Measurements from ENCODE around the gene KCNJ10.

KCNJ10 gene

GRCh38 chr1:160086456-160086892 lies 16.5 kb upstream of the KCNJ10 start:
- TF ChIP-seq, protein P1, sequence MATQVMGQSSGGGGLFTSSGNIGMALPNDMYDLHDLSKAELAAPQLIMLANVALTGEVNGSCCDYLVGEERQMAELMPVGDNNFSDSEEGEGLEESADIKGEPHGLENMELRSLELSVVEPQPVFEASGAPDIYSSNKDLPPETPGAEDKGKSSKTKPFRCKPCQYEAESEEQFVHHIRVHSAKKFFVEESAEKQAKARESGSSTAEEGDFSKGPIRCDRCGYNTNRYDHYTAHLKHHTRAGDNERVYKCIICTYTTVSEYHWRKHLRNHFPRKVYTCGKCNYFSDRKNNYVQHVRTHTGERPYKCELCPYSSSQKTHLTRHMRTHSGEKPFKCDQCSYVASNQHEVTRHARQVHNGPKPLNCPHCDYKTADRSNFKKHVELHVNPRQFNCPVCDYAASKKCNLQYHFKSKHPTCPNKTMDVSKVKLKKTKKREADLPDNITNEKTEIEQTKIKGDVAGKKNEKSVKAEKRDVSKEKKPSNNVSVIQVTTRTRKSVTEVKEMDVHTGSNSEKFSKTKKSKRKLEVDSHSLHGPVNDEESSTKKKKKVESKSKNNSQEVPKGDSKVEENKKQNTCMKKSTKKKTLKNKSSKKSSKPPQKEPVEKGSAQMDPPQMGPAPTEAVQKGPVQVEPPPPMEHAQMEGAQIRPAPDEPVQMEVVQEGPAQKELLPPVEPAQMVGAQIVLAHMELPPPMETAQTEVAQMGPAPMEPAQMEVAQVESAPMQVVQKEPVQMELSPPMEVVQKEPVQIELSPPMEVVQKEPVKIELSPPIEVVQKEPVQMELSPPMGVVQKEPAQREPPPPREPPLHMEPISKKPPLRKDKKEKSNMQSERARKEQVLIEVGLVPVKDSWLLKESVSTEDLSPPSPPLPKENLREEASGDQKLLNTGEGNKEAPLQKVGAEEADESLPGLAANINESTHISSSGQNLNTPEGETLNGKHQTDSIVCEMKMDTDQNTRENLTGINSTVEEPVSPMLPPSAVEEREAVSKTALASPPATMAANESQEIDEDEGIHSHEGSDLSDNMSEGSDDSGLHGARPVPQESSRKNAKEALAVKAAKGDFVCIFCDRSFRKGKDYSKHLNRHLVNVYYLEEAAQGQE (IDR thresholded peaks at IDR 0.05; ENCODE audit: insufficient read depth in 1 of 2, low read depth in 2 of 2, low read length in 2 of 2): no peak
- TF ChIP-seq FOXP2 (optimal IDR thresholded peaks at IDR 0.05; ENCODE audit: borderline replicate concordance, extremely low read depth, extremely low read length, insufficient read depth) (no peak), POLR2AphosphoS5 (IDR thresholded peaks at IDR 0.05; ENCODE audit: low read depth, low read length) (no peak), SIN3A (IDR thresholded peaks at IDR 0.05; ENCODE audit: borderline replicate concordance, insufficient read depth, low read length) (no peak), TAF1 (IDR thresholded peaks at IDR 0.05; ENCODE audit: borderline replicate concordance, insufficient read depth, low read length) (no peak)

DNA sequence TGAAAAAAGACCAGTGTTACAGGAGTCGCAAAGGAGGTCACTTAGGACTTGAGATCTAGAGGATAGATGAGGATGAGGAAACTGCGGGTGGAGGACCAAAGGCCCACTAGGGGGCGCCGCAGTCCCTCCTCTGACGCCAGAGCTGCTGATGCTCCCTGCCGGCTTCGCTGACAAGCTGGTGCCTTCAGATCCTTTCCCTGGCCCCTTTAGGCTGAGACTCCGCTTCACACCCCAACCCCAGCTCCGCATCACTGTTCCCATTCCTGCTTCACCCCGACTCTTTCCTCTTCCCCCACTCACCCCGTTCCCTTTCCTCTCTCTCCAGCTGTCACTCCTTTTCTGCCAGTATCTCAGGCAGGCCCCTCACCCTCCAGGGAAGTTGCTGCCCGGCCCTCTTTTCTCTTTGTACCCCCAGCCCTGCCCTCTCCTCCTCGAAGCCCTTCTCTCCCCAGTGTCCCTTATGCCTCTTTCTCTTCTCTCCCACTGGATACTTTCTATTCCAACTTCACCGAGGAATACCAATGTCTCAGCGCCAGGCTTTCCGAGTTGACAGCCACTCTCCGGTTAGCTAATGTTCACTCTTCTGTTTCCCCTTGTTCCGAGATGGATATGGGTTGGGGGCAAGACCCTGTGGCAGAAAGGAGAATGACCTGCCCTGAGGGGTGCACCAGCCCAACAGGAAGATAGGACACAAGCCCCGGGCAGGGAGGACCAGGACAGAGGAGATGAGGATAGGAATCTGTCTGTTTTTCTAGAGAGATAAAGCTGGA lies 15.9 kb upstream of the KCNJ10 start:
- TF ChIP-seq SIN3A (IDR thresholded peaks at IDR 0.05; ENCODE audit: borderline replicate concordance, insufficient read depth, low read length): no peak
- TF ChIP-seq FOXP2 (optimal IDR thresholded peaks at IDR 0.05; ENCODE audit: borderline replicate concordance, extremely low read depth, extremely low read length, insufficient read depth): no peak
- TF ChIP-seq POLR2AphosphoS5 (IDR thresholded peaks at IDR 0.05; ENCODE audit: low read depth, low read length): no peak
- TF ChIP-seq TAF1 (IDR thresholded peaks at IDR 0.05; ENCODE audit: borderline replicate concordance, insufficient read depth, low read length): no peak
- TF ChIP-seq, protein P1 (IDR thresholded peaks at IDR 0.05; ENCODE audit: insufficient read depth in 1 of 2, low read depth in 2 of 2, low read length in 2 of 2): no peak

- TF ChIP-seq FOXP2 (optimal IDR thresholded peaks at IDR 0.05; ENCODE audit: borderline replicate concordance, extremely low read depth, extremely low read length, insufficient read depth): no peak
- TF ChIP-seq SIN3A (IDR thresholded peaks at IDR 0.05; ENCODE audit: borderline replicate concordance, insufficient read depth, low read length): no peak
- TF ChIP-seq, protein P1 (IDR thresholded peaks at IDR 0.05; ENCODE audit: insufficient read depth in 1 of 2, low read depth in 2 of 2, low read length in 2 of 2): no peak
- TF ChIP-seq TAF1 (IDR thresholded peaks at IDR 0.05; ENCODE audit: borderline replicate concordance, insufficient read depth, low read length): no peak
Measured at GRCh38 chr1:160084771-160085321, 14.9 kb upstream of the KCNJ10 start.

GRCh38 chr1:160083968-160084770 lies 14.2 kb upstream of the KCNJ10 start:
- TF ChIP-seq POLR2AphosphoS5 (IDR thresholded peaks at IDR 0.05; ENCODE audit: low read depth, low read length) (no peak), FOXP2 (optimal IDR thresholded peaks at IDR 0.05; ENCODE audit: borderline replicate concordance, extremely low read depth, extremely low read length, insufficient read depth) (peak; percentile 53)

GRCh38 chr1:160082926-160083325 lies 13.0 kb upstream of the KCNJ10 start:
- no peak for TF ChIP-seq FOXP2 (optimal IDR thresholded peaks at IDR 0.05; ENCODE audit: borderline replicate concordance, extremely low read depth, extremely low read length, insufficient read depth)
- no peak for TF ChIP-seq POLR2AphosphoS5 (IDR thresholded peaks at IDR 0.05; ENCODE audit: low read depth, low read length)

Measured in PFSK-1 (cell line).